Suppressor macrophage treated with lipopolysaccharide for 1 hour (primary cell): ENCODE measurements around the gene IL6R.

Source experiments
- DNase-seq, 3 donors: peaks; one replicate each; pipeline ENCODE4 v3.0.0-alpha.2; 2020 to 2022

IL6R gene

DNA sequence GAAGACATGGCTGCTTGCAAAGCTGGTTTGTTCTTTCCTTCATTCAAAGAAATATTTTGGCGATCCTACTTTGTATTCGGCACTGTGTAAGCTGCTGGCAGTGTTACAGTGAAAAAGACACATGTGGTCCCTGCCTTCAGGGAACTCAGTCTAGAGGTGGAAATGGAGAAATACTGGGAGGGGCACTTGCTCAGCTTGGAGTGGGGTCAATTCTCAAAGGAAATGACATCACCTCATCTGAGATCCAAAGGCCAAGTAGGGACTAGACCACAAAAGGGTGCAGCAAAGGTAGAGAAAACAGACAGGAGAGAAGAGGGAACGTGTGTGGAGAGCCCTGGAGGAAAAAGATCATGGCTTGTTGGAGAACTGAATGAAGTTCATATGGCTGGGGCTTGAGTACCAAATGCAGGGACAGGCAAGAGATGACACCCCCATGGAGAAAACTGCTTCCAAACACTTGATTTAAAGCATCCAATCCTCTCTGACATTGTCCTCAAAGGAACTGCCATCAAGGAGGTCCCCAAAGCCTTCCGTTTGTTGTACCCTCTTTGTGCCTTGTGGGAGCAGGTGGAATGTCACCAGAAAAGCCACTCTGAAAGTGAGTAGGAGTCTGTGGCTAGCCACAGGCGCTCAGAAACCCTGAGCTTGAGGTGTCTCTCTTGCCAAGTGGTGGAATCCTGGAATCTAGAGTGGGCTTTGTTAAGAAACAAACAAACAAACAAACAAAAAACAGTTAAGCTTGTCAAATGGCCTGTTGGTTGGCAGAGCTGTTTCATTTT, 48.6 kb downstream of the IL6R start:
- DNase-seq: peak; percentile 42 to 64 (median 53)

- DNase-seq: peak; percentile 58 to 64 (median 61)
Observed at GRCh38 chr1:154454386-154455120, 49.4 kb downstream of the IL6R start.

DNA sequence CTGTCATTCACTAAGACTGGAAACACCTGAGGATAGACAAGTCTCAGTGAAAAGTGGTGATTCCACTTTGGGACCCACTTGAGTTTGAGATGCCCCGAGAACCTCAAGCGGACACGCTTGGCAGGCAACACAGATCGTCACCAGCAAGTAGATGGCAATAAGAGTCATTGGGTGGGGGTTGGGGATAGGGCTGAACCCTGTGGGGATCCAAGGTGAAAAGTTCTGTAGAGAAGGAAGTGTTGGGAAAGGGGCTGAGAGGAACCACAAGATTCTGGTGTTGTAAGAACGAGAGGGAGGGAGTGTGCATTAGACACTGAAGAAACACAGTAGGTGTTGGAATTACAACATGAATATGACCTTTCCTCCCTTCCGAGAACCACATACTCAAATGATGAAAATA, 51.5 kb downstream of the IL6R start:
- DNase-seq: peak; percentile 53 to 66 (median 54)

DNA sequence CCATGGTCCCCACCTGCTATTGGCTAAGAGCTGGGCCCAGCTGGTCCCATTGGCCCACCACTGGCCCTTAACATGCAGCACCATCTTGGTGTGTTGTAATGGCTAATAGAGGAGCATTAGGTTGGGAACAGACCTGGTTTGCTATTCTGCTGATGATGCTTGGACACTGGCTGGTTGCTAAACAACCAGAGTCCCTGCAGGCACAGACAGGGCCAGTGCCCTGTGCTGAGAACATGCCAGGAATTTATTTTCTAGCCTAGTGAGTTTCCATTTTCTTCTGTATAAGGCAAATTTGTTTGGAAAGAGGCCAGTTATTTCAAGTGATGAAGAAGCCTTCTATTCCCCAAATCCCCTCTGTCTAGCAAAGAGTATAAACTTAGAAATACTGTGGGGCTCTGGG, 53.9 kb downstream of the IL6R start:
- DNase-seq: no peak

DNA sequence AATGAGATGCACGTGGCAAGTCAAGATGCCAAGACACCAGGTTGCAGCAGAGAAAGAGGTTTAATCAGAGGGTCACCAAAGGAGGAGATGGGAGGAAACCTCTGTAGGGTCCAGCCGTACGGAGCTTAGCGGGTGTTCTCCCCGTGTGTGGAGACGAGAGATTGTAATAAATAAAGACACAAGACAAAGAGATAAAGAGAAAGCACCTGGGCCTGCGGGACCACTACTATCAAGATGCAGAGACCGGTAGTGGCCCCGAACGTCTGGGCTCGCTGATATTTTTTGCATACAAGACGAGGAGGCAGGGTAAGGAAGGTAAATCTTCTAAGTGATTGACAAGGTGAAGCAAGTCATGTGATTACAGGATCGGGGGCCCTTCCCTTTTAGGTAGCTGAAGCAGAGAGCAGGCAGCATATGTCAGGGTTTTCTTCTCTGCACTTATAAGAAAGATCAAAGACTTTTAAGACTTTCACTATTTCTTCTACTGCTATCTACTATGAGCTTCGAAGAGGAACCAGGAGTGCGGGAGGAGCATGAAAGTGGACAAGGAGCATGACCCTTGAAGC, 55.6 kb downstream of the IL6R start:
- no peak for DNase-seq

DNA sequence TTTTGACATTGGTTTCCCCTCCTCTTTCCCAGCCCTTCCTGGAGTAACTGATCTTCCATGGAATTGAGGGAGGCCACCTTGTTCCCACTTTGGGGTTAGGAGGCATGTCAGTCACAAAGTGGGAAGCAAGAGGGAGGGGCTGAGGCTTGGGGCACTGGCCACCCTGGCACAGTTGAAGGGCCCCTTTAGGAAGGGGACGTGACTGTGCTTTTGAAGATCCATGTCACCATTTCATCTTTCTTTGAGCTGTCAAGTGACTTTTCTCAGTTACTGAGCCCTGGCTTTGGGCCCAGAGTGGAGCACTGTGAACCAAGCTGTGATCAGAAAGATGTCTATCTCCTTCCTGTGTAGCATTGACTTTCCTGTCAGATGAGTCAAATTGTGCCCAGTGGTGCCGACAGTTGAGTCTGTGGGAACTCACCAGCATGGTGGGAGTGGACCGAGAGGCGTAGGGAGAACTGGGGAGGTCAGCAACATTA, 58.4 kb downstream of the IL6R start:
- peak; percentile 82 to 92 (median 84) for DNase-seq

- DNase-seq: peak in 1 of 3 donors; percentile 47
Observed at GRCh38 chr1:154465621-154466195, 60.6 kb downstream of the IL6R start.

DNA sequence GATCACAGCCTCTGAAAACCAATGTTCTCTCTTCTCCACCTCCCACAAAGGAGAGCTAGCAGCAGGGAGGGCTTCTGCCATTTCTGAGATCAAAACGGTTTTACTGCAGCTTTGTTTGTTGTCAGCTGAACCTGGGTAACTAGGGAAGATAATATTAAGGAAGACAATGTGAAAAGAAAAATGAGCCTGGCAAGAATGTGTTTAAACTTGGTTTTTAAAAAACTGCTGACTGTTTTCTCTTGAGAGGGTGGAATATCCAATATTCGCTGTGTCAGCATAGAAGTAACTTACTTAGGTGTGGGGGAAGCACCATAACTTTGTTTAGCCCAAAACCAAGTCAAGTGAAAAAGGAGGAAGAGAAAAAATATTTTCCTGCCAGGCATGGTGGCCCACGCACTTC, 61.1 kb downstream of the IL6R start:
- DNase-seq: peak in 1 of 3 donors; percentile 36

GRCh38 chr1:154466921-154467417, 61.8 kb downstream of the IL6R start:
- peak; percentile 93 to 97 (median 94) for DNase-seq

DNA sequence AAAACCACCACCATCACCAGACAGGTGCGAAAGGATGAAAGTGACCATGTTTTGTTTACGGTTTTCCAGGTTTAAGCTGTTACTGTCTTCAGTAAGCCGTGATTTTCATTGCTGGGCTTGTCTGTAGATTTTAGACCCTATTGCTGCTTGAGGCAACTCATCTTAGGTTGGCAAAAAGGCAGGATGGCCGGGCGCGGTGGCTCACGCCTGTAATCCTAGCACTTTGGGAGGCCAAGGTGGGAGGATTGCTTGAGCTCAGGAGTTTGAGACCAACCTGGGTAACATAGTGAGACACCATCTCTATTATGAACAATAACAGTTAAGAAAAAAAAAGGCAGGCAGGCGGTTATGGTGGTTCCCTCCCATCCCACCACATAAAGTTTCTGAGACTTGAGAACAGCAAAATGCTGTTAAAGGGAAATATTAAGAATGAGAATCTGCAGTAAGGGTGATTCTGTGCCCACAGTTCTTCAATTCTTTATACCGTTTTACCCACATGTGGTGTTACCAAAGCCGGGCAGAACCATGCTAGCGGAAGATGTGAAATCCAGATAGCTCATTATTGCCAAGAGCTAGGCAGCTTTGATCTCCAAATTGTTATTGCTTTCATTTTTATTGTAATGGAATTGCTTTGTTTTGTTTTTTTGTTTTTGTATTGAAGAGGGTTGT, 62.4 kb downstream of the IL6R start:
- no peak for DNase-seq

GRCh38 chr1:154468535-154469250, 63.5 kb downstream of the IL6R start:
- no peak for DNase-seq

DNA sequence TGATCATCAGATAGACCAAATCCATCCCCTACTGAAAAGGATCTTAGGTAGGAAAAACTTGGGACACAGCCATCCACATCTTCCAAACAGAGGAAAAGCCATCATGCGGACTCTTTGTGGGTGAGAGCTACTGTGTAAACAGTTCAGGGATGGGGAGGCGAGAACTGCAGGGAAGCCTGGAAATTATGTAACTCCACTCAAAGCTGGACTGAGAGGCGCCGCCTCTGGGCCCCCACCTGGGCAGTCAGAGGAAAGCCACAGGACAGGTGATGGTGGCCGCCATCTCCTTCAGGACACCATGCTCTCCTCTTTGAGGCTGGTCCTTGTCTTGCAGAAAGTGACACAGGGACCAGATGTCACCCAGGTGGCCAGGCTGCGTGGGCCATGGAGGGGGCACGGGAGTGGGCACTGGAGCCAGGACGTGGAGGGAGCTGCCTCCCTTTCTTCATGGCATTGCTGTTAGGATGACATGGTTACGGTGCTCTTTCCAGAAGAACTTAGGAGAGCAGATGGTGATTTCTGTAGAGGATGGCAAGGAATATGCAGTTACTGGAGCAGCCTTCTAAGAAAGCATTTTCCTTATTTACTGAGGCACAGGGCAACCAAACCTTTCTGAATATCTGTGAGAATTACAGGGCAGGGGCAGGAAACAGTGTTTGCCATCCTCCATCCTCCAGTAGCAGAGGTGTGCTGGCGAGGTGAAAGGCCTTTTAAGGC, 64.9 kb downstream of the IL6R start:
- DNase-seq: no peak

GRCh38 chr1:154471304-154471703, 66.2 kb downstream of the IL6R start:
- DNase-seq: no peak

- peak; percentile 77 to 84 (median 79) for DNase-seq
Observed at GRCh38 chr1:154474802-154475201, 69.7 kb downstream of the IL6R start.

GRCh38 chr1:154476791-154477190, 71.6 kb downstream of the IL6R start:
- DNase-seq: no peak

DNA sequence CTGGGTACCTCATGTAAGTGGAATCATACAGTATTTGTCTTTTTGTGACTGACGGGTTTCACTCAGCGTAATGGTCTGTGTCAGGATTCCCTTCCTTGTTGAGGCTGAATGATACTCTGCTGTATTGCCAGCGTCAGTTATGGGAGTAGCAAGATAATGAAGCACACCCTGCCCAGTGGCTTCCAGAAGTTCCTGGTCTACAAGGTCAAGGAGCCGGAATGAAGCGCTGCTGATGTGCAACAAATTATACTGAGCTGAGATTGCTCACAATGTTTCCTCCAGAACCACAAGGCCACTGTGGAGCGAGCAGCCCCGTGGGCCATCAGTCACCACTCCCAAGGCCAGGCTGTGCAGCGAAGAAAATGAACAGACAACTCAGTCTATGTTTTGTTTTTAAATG, 72.9 kb downstream of the IL6R start:
- DNase-seq: no peak

DNA sequence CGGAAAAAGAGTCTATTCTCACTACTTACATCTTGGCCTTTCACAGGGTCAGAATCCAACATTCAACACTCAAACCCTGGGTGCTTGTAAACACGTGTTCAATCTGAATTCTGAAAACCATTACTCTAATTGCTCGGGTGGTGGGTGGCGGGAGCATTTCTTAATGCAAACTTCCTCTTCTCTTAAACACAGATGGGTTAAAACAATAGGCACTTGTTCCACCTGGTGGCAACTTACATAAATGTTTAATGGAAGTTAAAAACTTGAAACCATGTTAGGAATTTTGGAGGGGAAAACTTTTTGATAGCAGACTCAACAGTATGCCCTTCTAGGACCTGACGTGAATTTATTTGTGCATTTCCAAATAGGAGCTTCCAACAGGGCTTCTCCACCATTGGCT, 73.5 kb downstream of the IL6R start:
- DNase-seq: peak; percentile 75 to 88 (median 80)

GRCh38 chr1:154479764-154480421, 74.8 kb downstream of the IL6R start:
- peak; percentile 84 to 96 (median 92) for DNase-seq

DNA sequence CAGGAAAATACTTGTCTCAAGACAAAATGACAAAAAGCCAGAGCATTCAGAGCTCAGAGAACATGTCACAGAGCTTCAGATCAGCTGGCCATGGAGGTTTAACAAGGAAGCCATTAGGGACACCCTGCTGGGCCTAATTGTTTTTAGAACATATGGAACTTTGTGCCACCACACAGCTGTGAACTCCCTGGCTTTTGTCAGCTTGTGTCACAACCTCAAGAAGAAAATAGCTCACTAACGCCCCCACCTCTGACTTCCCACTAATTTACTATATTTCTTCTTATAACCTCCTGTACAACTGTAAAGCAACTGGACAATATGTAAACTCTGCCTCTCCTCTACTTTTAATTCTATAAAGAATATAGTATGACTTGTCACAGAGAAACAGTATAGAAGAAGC, 75.9 kb downstream of the IL6R start:
- DNase-seq: peak; percentile 63 to 68 (median 65)

DNA sequence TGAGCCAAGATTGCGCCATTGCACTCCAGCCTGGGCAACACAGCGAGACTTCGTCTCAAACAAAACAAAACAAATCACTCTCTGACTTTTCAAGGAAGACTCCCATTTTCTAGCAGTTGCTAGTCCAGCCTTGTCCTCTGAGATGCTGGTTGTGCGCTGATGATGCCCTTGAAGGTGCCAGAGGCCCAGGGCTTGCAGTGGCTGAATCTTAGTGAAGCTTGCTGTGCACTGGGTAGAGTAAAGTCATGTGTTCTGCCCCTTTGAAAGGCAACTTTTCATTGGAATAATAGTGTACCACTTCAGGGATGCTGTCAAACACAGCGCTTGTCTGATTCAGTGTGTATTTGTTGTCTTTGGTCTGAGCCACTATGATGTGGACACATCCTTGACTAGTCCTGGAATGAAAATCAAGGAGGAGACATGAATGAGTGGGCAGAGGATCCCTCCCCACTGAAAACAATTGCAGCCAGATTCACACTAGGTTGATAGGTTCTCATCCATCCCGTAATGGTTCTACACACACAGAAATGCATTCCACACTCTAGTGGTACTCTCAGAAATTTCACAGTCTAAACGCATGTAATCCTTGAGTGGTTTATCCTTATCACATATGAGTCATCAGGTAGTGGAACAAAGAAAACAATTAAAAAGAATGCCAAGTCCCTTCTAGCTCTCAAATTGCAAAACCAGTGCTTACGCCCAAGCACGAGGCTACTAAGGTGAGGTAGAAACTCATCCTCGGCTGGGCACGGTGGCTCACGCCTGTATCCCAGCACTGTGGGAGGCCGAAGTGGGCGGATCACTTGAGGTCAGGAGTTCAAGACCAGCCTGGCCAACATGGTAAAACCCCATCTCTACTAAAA, 79.0 kb downstream of the IL6R start:
- no peak for DNase-seq
